Measurements from ENCODE around the gene PDE8B. TPM values are rescaled to one million over a fixed set of nuclear protein-coding genes. Genes with fewer than 3 reads are reported as not detected.

The PDE8B gene
- total RNA-seq, 1 donor, result 6.0 TPM

DNA sequence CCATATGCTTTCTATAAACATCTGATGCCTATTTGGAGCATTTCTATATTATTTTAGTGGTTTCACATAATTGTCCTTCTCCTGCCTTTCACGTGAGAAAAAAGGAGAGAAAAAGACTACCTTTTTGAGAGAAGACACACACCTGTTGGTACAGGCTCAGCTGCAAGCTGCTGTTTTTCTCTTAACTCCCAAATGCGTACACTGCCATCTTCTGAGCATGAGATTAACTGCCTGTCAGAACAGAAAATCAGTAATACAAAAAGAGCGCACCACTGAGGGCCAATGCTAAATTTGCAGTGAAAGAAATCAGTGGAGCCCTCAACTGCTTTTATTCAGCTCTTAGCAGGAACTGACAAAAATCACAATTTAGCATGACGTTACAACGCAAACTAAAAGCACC lies 226.7 kb downstream of the PDE8B start:
- H3K4me3 ChIP-seq (ENCODE audit: low read depth, low read length), result no peak overlapping the region

DNA sequence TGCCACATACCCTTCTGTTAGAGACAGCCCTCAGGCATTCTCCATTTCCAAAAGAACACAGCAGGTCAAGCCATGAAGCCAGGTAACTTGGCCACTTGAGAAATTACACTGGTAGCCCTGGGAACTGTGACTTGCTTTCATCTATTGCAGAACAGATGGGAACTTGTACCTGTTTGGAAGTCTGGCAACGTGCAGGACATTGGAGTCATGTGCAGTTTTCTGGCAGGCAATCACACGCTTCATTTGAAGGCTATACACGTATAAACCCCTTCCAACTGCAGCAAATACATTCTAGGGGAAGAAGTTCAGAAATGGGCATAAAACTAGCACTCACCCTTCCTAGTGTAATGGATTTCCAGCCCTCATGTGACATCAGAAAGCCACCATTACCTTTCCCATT lies 227.6 kb downstream of the PDE8B start:
- no peak for DNase-seq (ENCODE audit: low read depth)
- no peak overlapping the region for H3K4me3 ChIP-seq (ENCODE audit: low read depth, low read length)
- TF ChIP-seq, protein P1, sequence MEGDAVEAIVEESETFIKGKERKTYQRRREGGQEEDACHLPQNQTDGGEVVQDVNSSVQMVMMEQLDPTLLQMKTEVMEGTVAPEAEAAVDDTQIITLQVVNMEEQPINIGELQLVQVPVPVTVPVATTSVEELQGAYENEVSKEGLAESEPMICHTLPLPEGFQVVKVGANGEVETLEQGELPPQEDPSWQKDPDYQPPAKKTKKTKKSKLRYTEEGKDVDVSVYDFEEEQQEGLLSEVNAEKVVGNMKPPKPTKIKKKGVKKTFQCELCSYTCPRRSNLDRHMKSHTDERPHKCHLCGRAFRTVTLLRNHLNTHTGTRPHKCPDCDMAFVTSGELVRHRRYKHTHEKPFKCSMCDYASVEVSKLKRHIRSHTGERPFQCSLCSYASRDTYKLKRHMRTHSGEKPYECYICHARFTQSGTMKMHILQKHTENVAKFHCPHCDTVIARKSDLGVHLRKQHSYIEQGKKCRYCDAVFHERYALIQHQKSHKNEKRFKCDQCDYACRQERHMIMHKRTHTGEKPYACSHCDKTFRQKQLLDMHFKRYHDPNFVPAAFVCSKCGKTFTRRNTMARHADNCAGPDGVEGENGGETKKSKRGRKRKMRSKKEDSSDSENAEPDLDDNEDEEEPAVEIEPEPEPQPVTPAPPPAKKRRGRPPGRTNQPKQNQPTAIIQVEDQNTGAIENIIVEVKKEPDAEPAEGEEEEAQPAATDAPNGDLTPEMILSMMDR (IDR thresholded peaks at IDR 0.05; ENCODE audit: insufficient read depth, low read depth, low read length), result no peak

More for the DNA sequence above, 226.7 kb downstream of the PDE8B start:
- DNase-seq (ENCODE audit: low read depth), result no peak
- TF ChIP-seq, protein P1 (IDR thresholded peaks at IDR 0.05; ENCODE audit: insufficient read depth, low read depth, low read length), result no peak

DNA sequence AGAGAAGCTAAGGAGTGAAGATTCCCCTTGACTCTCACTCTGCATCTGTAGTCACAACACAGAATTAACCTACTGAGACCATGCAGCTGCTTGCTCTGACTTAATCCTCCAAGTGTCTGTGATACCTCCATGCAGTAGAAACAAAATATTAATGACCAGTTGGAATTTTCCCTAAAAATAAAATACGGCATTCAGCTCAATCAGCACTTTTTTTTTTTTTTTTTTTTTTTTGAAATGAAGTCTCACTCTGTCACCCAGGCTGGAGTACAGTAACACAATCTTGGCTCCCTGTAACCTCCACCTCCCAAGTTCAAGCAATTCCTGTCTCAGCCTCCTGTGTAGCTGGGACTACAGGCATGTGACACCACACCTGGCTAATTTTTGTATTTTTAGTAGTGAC lies 233.2 kb downstream of the PDE8B start:
- H3K4me3 ChIP-seq (ENCODE audit: low read depth, low read length), result no peak overlapping the region
- TF ChIP-seq, protein P1 (IDR thresholded peaks at IDR 0.05; ENCODE audit: insufficient read depth, low read depth, low read length), result no peak
- DNase-seq (ENCODE audit: low read depth), result no peak

DNA sequence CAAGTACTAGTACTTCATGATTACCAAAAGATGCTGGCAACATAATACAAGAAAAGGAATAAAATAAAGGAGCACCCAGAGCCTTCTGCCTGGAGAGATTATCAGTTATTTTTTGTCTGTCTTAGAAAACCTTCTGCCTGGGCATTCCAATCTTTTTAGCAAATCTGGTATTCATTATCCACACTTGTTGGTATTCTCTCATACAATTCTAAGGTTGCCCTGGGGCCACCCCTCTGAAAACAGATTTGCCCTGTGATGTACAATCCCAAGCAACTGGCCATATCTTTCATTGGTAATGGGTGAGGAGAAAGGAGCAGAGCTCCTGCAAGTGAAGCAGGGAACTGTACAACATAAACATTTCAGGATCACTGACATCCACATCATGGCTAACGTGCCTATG lies 233.9 kb downstream of the PDE8B start:
- TF ChIP-seq, protein P1 (IDR thresholded peaks at IDR 0.05; ENCODE audit: insufficient read depth, low read depth, low read length), result no peak
- no peak overlapping the region for H3K4me3 ChIP-seq (ENCODE audit: low read depth, low read length)
- no peak for DNase-seq (ENCODE audit: low read depth)

DNA sequence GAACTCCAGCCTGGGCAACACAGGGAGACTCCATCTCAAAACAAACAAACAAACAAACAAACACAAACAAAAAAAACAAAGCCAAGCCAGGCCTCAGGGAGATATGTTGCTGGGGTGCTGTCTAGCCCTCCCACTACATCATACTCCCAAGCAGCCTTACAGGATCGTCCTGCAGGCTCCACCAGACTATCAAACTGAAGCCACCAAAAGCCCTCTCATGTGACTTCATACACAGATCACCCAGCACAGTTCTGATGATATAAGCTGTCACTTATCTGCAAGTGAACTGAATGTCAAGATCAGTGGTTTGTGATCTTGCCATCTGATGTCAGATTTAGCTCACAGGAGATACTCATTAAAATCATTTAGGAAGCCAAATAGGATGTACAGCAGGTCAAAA lies 238.4 kb downstream of the PDE8B start:
- TF ChIP-seq, protein P1 (IDR thresholded peaks at IDR 0.05; ENCODE audit: insufficient read depth, low read depth, low read length), result no peak
- DNase-seq (ENCODE audit: low read depth), result no peak
- H3K4me3 ChIP-seq (ENCODE audit: low read depth, low read length), result no peak overlapping the region

DNA sequence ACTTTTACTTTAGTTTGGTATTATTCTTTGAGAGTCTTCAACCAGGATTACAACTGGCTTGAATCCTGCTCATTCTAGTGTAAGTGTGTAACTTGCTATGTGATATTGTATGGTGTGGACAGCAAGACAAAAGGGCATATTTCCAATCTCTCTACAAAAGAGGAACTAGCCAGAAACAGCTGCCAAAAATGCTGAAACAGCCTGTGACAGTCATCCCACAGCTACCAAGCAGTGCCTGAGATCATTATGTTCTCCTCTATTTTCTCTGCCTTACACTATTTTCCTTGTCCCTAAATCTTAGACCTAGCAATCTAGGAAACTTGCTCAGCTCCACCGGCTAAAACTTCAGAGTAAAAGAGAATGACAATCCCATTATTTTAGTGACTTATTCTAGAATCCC lies 238.8 kb downstream of the PDE8B start:
- no peak for DNase-seq (ENCODE audit: low read depth)
- H3K4me3 ChIP-seq (ENCODE audit: low read depth, low read length), result no peak overlapping the region
- TF ChIP-seq, protein P1 (IDR thresholded peaks at IDR 0.05; ENCODE audit: insufficient read depth, low read depth, low read length), result no peak

DNA sequence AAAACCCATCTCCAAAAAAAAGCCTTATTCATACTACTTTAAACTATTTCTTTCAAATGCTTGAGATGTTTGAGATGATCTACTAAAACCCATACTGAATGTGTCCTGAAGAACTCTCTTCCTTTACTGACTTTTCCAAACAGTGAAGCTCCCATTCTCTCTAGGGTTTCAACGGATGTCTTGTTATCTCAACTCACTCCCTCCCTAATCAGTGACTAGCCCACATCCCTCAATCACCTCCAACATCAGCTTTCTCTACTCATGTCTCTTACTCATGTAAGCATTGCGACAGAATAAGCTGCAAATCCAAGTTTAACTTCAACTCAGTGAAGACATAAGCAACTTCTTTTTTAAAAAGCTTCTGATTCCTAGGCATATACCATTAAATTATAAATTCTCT lies 239.5 kb downstream of the PDE8B start:
- DNase-seq (ENCODE audit: low read depth), result no peak
- H3K4me3 ChIP-seq (ENCODE audit: low read depth, low read length), result no peak overlapping the region
- TF ChIP-seq, protein P1 (IDR thresholded peaks at IDR 0.05; ENCODE audit: insufficient read depth, low read depth, low read length), result no peak
